22Rv1 (cell line): Measurements from ENCODE around the gene PXK.

Experiments
- CTCF ChIP-seq: fragments of 450-650 bp; IDR thresholded peaks from 2 replicates; pipeline ENCODE4 v1.5.1; 2017; ENCODE audit warnings: mild to moderate bottlenecking
- ZFX ChIP-seq: fragments of 450-650 bp; IDR thresholded peaks from 2 replicates; pipeline ENCODE4 v1.6.1; 2017; ENCODE audit warnings: antibody characterized with exemption, borderline replicate concordance

- TF ChIP-seq CTCF (no peak), ZFX (no peak)
These were observed 3.6 kb downstream of the PXK start for GRCh38 chr3:58336135-58336882.
